Chondrocyte (in vitro differentiated cells): Measurements from ENCODE around the gene CLCN1. TPM values are rescaled to one million over a fixed set of nuclear protein-coding genes. Genes with fewer than 3 reads are reported as not detected.

ENCODE experiments used
- DNase-seq: peaks from one replicate; pipeline ENCODE4 v3.0.0; 2021; ENCODE audit warnings: mixed read lengths, low spot score
- H3K27ac Mint-ChIP-seq: one replicate; pipeline ENCODE4 v1.8.0; 2021; ENCODE audit warnings: mild to moderate bottlenecking, moderate library complexity, mixed read lengths; ENCODE audit not compliant: unreplicated experiment
- H3K27me3 Mint-ChIP-seq: 2 replicates; pipeline ENCODE4 v1.8.0; 2021; ENCODE audit warnings: low read depth, mixed read lengths
- H3K36me3 Mint-ChIP-seq: 2 replicates; pipeline ENCODE4 v1.8.0; 2021; ENCODE audit warnings: low read depth, mixed read lengths
- H3K4me1 Mint-ChIP-seq: 2 replicates; pipeline ENCODE4 v1.8.0; 2021; ENCODE audit warnings: low read depth, mild to moderate bottlenecking, mixed read lengths
- H3K4me3 Mint-ChIP-seq: one replicate; pipeline ENCODE4 v1.8.0; 2021; ENCODE audit warnings: mild to moderate bottlenecking, moderate library complexity, mixed read lengths; ENCODE audit not compliant: unreplicated experiment
- H3K9me3 Mint-ChIP-seq: 2 replicates; pipeline ENCODE4 v1.8.0; 2021; ENCODE audit warnings: low read depth, mixed read lengths
- total RNA-seq: library from RNA; stranded (reverse); gene quantifications from 3 replicates; pipeline ENCODE4 v1.2.1, GENCODE V29; 2021
- TF ChIP-seq, protein P1 (sequence below): fragments of 200-600 bp; sonication (generic); IDR thresholded peaks from 2 replicates; pipeline ENCODE4 v1.5.0; 2021; ENCODE audit warnings: antibody characterized with exemption, mild to moderate bottlenecking, moderate library complexity

Gene CLCN1
- total RNA-seq, 1 donor from 2014 or later = not detected

DNA sequence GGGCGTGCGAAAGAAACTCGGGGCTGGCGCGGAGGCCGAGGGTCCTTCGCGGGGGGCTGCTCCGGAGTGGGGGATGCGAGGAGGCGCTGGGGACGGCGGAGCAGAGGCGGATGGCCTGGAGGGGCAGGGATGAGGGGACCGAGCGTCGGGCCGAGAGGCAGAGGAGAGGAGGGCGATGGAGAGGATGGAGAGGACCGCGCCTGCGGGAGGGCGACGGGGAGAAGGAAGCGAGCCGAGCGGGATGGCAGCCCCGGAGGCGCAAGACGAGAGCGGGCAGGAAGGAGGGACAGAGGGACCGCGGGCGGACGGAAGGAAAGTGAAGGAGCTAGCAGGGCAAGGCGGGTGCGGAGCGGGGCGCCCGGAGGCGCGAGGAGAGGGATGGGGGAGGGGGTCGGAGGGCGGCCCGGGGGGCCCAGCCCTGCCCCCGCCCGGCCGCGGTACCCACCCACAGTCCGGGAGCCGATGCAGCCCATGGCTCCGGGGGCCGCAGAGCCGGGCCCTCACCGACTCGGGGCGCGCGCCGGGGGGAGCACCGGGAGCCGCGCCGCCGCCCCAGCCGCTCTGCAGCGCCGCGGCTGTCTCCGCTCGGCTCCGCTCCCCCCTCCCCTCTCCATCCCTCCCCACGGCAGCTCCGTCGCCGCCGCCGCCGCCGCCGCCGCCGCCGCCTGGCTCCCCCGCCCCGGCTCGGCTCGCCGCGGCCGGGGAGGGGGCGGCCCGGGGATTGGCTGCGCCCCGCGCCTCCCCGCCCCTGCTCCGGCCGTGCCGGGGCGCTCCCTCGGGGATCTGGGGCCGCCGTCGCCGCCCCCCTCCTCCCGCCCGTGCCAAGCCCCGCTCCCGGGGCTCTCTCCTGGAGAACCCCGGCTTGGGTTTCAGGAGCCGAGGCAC lies 46.5 kb downstream of the CLCN1 start, which contains the start of gene FAM131B:
TSS of gene FAM131B (minus strand) at position 583 of the 885 bp plus-strand sequence. CDS start at position 473, 110 bp downstream.
- peaks cover 23% of the 10 kb centered on the region for H3K27me3 Mint-ChIP-seq
- no peaks in the 10 kb centered on the region for H3K9me3 Mint-ChIP-seq
- H3K4me3 Mint-ChIP-seq = peak within 1 kb of the TSS; percentile 81
- no peaks in the 10 kb centered on the region for H3K36me3 Mint-ChIP-seq
- TF ChIP-seq, protein P1, sequence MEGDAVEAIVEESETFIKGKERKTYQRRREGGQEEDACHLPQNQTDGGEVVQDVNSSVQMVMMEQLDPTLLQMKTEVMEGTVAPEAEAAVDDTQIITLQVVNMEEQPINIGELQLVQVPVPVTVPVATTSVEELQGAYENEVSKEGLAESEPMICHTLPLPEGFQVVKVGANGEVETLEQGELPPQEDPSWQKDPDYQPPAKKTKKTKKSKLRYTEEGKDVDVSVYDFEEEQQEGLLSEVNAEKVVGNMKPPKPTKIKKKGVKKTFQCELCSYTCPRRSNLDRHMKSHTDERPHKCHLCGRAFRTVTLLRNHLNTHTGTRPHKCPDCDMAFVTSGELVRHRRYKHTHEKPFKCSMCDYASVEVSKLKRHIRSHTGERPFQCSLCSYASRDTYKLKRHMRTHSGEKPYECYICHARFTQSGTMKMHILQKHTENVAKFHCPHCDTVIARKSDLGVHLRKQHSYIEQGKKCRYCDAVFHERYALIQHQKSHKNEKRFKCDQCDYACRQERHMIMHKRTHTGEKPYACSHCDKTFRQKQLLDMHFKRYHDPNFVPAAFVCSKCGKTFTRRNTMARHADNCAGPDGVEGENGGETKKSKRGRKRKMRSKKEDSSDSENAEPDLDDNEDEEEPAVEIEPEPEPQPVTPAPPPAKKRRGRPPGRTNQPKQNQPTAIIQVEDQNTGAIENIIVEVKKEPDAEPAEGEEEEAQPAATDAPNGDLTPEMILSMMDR = no peak
- H3K4me1 Mint-ChIP-seq = peaks cover 5% of the 10 kb centered on the region
- DNase-seq = no peak
- H3K27ac Mint-ChIP-seq = no peak within 1 kb of the TSS

DNA sequence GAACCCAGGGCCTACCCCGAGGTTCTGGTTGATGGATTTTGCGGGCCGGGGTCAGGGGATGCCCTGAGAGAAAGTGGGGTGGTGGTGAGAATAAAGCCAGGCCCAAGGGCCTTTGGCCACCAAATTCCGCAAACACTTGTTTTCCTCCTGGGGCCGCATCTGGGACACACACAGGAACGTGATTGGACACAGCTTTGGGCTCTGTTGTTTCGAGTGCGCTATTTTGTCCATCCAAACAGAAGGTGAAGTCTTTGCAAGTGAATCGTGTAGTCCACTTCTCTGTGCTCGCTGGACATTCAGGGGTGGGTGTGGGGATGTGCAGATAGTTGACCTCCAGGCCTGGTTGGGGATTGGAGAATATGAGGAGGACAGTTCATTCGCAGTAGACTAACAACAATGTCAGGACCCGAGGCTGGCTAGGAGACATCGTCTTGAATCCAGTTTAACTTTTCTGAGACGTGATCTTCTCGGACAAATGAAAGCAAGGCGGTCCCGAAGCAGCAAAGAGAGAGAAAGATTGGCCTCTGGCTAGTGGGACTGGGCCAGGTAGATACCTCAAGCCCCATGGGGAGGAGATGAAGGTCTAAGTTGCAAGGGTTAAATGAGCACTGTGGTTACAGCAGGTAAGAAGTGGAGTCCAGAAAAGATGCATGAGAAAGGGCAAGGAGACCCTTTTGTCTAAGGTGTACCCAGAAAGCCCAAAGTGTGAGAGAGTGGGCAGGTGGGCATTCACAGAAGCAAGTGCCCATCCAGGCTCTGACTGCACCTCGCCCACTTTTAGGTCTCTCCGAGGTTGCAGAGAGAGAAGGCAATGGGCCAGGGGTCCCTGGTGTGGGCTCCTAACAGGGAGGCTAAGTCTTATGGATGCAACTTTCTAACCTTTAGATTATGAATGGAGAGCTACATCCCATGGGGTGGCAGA lies 47.4 kb downstream of the CLCN1 start:
- Mint-ChIP-seq H3K27me3 (peaks cover 23% of the 10 kb centered on the region), H3K36me3 (no peaks in the 10 kb centered on the region), H3K4me1 (peaks cover 5% of the 10 kb centered on the region), H3K27ac (no peak overlapping the region), H3K4me3 (peak overlapping the region; percentile 57), H3K9me3 (no peaks in the 10 kb centered on the region)
- TF ChIP-seq, protein P1 = no peak
- DNase-seq = no peak

DNA sequence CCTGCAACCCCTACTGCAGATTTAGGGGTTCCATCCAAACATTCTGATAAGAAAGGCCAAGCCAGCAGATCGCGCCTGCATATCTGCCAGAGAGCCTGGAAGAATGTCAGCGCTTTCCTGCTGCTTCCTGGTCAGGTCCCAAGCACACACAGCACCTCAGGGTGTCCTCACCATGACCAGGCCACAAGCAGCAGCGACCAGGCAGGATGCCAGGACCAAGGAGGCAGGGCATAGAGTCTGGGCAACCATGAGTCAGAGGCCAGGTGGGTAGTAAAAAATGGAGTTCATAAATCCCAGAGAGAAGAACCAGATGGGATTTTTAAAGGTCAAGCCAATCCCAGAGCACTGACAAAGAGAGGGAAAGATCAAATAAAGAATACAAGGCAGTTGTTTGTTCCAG lies 52.1 kb downstream of the CLCN1 start:
- TF ChIP-seq, protein P1 = no peak
- no peaks in the 10 kb centered on the region for H3K36me3 Mint-ChIP-seq
- no peak for DNase-seq
- no peaks in the 10 kb centered on the region for H3K9me3 Mint-ChIP-seq
- H3K27ac Mint-ChIP-seq = no peak overlapping the region
- no peak overlapping the region for H3K4me3 Mint-ChIP-seq
- peaks cover 15% of the 10 kb centered on the region for H3K27me3 Mint-ChIP-seq
- peaks cover 15% of the 10 kb centered on the region for H3K4me1 Mint-ChIP-seq

DNA sequence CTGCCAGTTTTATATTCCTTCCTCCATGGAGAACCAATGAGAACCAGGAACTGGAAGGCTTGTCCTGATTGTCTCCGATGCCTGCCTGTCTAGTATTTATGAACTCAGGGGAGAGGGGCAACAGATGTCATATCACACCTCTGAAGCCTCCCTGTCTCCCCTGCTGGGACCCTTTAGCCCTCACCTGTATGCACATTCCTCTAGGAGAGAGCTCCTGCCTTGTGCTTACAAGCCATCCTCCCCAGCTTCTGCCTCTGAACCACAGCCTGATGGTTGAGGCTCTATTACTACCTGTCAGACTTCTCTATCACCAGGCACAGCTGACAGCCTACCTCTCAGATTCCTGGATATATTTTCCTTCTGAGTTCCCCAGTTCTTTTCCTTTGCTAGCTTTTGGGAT lies 52.5 kb downstream of the CLCN1 start:
- Mint-ChIP-seq H3K9me3 (no peaks in the 10 kb centered on the region), H3K27ac (no peak overlapping the region), H3K4me1 (peaks cover 15% of the 10 kb centered on the region), H3K4me3 (no peak overlapping the region), H3K27me3 (peaks cover 12% of the 10 kb centered on the region), H3K36me3 (no peaks in the 10 kb centered on the region)
- DNase-seq = no peak
- TF ChIP-seq, protein P1 = no peak
